HEK293 (cell line): ENCODE data around the gene CYBRD1.

Source experiments
- CTCF ChIA-PET: fragments of 350-600 bp; formaldehyde crosslinking; extraction: SDS; loops from one replicate; lab custom pipeline; 2021; ENCODE audit warnings: antibody characterized with exemption; lab: Yijun Ruan, JAX
- POLR2A ChIA-PET: fragments of 300-600 bp; formaldehyde crosslinking; extraction: SDS; loops from one replicate; lab custom pipeline; 2020; ENCODE audit warnings: antibody characterized with exemption, inconsistent platforms; lab: Yijun Ruan, JAX
- H3K27ac ChIP-seq: fragments of 200-500 bp; sonication (Bioruptor generic); 2 replicates; pipeline ENCODE4 v1.5.1; 2014; ENCODE audit warnings: low read depth, low read length, control low read depth, inconsistent platforms; ENCODE audit errors: extremely low read depth
- H3K36me3 ChIP-seq, 2 experiments: fragments of 200-500 bp in 1 of 2; sonication (Bioruptor generic) in 1 of 2; 1 replicate in 1 of 2; 2 replicates in 1 of 2; pipeline ENCODE4 v1.5.1; 2014 to 2017; ENCODE audit warnings: inconsistent platforms in 2 of 2, low read length in 2 of 2; ENCODE audit not compliant: control insufficient read depth in 2 of 2, insufficient read depth in 1 of 2
- H3K4me1 ChIP-seq: fragments of 200-500 bp; sonication (Bioruptor generic); 2 replicates; pipeline ENCODE4 v1.5.1; 2014; ENCODE audit warnings: mild to moderate bottlenecking, low read length, inconsistent platforms; ENCODE audit not compliant: control insufficient read depth, insufficient read depth
- H3K4me3 ChIP-seq: 2 replicates; pipeline ENCODE4 v1.5.1; 2011; ENCODE audit warnings: low read depth, mild to moderate bottlenecking, control low read depth, low read length, moderate library complexity
- H3K9me3 ChIP-seq: fragments of 200-500 bp; sonication (Bioruptor generic); 2 replicates; pipeline ENCODE4 v1.5.1; 2014; ENCODE audit warnings: low read depth, low read length, inconsistent platforms; ENCODE audit not compliant: control insufficient read depth, insufficient read depth
- ATF2 ChIP-seq: fragments of 450-650 bp; formaldehyde crosslinking; IDR thresholded peaks from 2 replicates; pipeline ENCODE4 v1.5.1; 2016; ENCODE audit warnings: missing biosample characterization, missing genetic modification characterization, low read depth
- BCL11B ChIP-seq: fragments of 450-650 bp; formaldehyde crosslinking; IDR thresholded peaks from 2 replicates; pipeline ENCODE4 v1.5.1; 2016; ENCODE audit warnings: low read depth, missing biosample characterization, missing genetic modification characterization
- GFI1B ChIP-seq: fragments of 450-650 bp; formaldehyde crosslinking; IDR thresholded peaks from 2 replicates; pipeline ENCODE4 v1.5.1; 2016; ENCODE audit warnings: missing biosample characterization, missing genetic modification characterization
- SCRT1 ChIP-seq: fragments of 450-650 bp; formaldehyde crosslinking; IDR thresholded peaks from 2 replicates; pipeline ENCODE4 v1.5.1; 2016; ENCODE audit warnings: missing biosample characterization, missing genetic modification characterization, borderline replicate concordance
- ZNF184 ChIP-seq: fragments of 450-650 bp; IDR thresholded peaks from 2 replicates; pipeline ENCODE4 v1.5.1; 2018; ENCODE audit warnings: missing biosample characterization, mild to moderate bottlenecking, missing genetic modification characterization
- ZNF202 ChIP-seq: fragments of 450-650 bp; formaldehyde crosslinking; IDR thresholded peaks from 2 replicates; pipeline ENCODE4 v1.5.1; 2016; ENCODE audit warnings: missing biosample characterization, missing genetic modification characterization, borderline replicate concordance
- ZNF23 ChIP-seq: fragments of 450-650 bp; formaldehyde crosslinking; IDR thresholded peaks from 2 replicates; pipeline ENCODE4 v1.5.1; 2016; ENCODE audit warnings: missing biosample characterization, missing genetic modification characterization, borderline replicate concordance
- ZNF274 ChIP-seq, 2 experiments: fragments of 200-500 bp in 1 of 2; fragments of 450-650 bp in 1 of 2; sonication (Bioruptor generic) in 1 of 2; formaldehyde crosslinking in 1 of 2; IDR thresholded peaks; 2 replicates each; pipeline versions ENCODE4 v1.5.1 to v1.6.1; 2014 to 2016; ENCODE audit warnings: borderline replicate concordance in 1 of 2, inconsistent platforms in 1 of 2, low read length in 1 of 2, missing biosample characterization in 1 of 2, missing genetic modification characterization in 1 of 2
- ZNF324 ChIP-seq: fragments of 450-650 bp; formaldehyde crosslinking; IDR thresholded peaks from 2 replicates; pipeline ENCODE4 v1.5.1; 2016; ENCODE audit warnings: missing biosample characterization, missing genetic modification characterization
- ZNF416 ChIP-seq: fragments of 450-650 bp; formaldehyde crosslinking; IDR thresholded peaks from 2 replicates; pipeline ENCODE4 v1.5.1; 2016; ENCODE audit warnings: missing biosample characterization, missing genetic modification characterization
- ZNF555 ChIP-seq: fragments of 450-650 bp; formaldehyde crosslinking; conservative IDR thresholded peaks from 2 replicates; pipeline ENCODE4 v1.5.1; 2017; ENCODE audit warnings: missing biosample characterization, mild to moderate bottlenecking, missing genetic modification characterization, inconsistent platforms
- ZNF600 ChIP-seq: fragments of 450-650 bp; formaldehyde crosslinking; IDR thresholded peaks from 2 replicates; pipeline ENCODE4 v1.5.1; 2016; ENCODE audit warnings: missing biosample characterization, missing genetic modification characterization
- ZNF629 ChIP-seq: fragments of 450-650 bp; formaldehyde crosslinking; IDR thresholded peaks from 2 replicates; pipeline ENCODE4 v1.5.1; 2017; ENCODE audit warnings: missing biosample characterization, missing genetic modification characterization
- ZNF645 ChIP-seq: fragments of 450-650 bp; formaldehyde crosslinking; IDR thresholded peaks from 2 replicates; pipeline ENCODE4; 2016; ENCODE audit warnings: missing biosample characterization, missing genetic modification characterization
- ZNF654 ChIP-seq: fragments of 450-650 bp; formaldehyde crosslinking; IDR thresholded peaks from 2 replicates; pipeline ENCODE4 v1.5.1; 2016; ENCODE audit warnings: low read depth, missing biosample characterization, missing genetic modification characterization
- ZNF707 ChIP-seq: fragments of 450-650 bp; formaldehyde crosslinking; IDR thresholded peaks from 2 replicates; pipeline ENCODE4 v1.5.1; 2016; ENCODE audit warnings: missing biosample characterization, missing genetic modification characterization
- ZSCAN4 ChIP-seq: fragments of 450-650 bp; formaldehyde crosslinking; IDR thresholded peaks from 2 replicates; pipeline ENCODE4 v1.5.1; 2017; ENCODE audit warnings: missing biosample characterization, missing genetic modification characterization
- TF ChIP-seq, protein P1 (sequence below): fragments of 450-650 bp; formaldehyde crosslinking; IDR thresholded peaks from 2 replicates; pipeline ENCODE4 v1.5.1; 2016; ENCODE audit warnings: missing biosample characterization, missing genetic modification characterization
- TF ChIP-seq, protein P2 (sequence below): fragments of 450-650 bp; formaldehyde crosslinking; IDR thresholded peaks from 2 replicates; pipeline ENCODE4 v1.5.1; 2016; ENCODE audit warnings: missing biosample characterization, missing genetic modification characterization
- TF ChIP-seq, protein P3 (sequence below): fragments of 450-650 bp; formaldehyde crosslinking; IDR thresholded peaks from 2 replicates; pipeline ENCODE4 v1.5.1; 2016; ENCODE audit warnings: missing biosample characterization, missing genetic modification characterization

The CYBRD1 gene

DNA sequence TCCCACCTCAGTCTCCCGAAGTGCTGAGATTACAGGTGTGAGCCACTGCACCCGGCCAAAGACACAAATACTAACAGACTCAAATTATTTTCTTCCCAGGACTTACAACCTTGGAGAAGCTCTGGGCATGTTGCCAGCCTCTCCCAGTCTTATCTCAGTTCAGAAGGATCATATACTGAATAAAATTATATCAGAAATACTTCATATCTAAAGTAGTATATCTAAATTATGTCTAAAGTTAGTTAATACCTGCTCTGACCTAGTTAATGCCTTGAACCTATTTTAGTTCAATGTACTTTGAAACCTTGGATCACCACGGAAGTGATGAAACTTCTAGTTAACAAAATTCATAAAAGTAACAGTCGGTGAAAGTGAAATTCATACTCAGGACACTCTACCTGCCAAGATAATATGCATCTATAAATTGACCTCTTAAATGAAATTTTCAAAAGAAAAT is 34.4 kb upstream of the CYBRD1 start:
- no peak overlapping the region for H3K27ac ChIP-seq
- ChIA-PET POLR2A (no interaction called here), CTCF (no interaction called here)
- H3K4me3 ChIP-seq, result no peak overlapping the region
- peaks cover 0 to 12% of the 10 kb centered on the region in 2 experiments; a peak in 1 of 3 replicates for H3K36me3 ChIP-seq
- no peaks in the 10 kb centered on the region for H3K4me1 ChIP-seq
- no peaks in the 10 kb centered on the region for H3K9me3 ChIP-seq
- no peak for TF ChIP-seq ZNF184 (tag by site-specific recombination)
- no peak for TF ChIP-seq GFI1B (tag by site-specific recombination)
- TF ChIP-seq ZNF654 (tag by site-specific recombination), result no peak
- TF ChIP-seq BCL11B (tag by site-specific recombination), result no peak
- TF ChIP-seq ZNF629 (tag by site-specific recombination), result no peak
- no peak for TF ChIP-seq ZNF645 (tag by site-specific recombination)
- no peak for TF ChIP-seq ZNF324 (tag by site-specific recombination)
- TF ChIP-seq, protein P1, sequence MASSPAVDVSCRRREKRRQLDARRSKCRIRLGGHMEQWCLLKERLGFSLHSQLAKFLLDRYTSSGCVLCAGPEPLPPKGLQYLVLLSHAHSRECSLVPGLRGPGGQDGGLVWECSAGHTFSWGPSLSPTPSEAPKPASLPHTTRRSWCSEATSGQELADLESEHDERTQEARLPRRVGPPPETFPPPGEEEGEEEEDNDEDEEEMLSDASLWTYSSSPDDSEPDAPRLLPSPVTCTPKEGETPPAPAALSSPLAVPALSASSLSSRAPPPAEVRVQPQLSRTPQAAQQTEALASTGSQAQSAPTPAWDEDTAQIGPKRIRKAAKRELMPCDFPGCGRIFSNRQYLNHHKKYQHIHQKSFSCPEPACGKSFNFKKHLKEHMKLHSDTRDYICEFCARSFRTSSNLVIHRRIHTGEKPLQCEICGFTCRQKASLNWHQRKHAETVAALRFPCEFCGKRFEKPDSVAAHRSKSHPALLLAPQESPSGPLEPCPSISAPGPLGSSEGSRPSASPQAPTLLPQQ (tag by site-specific recombination), result no peak
- TF ChIP-seq SCRT1 (tag by site-specific recombination), result no peak
- TF ChIP-seq ATF2, result no peak
- no peak for TF ChIP-seq ZNF202 (tag by site-specific recombination)
- TF ChIP-seq ZNF416 (tag by site-specific recombination), result no peak
- no peak for TF ChIP-seq ZNF23 (tag by site-specific recombination)
- TF ChIP-seq ZNF707 (tag by site-specific recombination), result no peak
- TF ChIP-seq, protein P2, sequence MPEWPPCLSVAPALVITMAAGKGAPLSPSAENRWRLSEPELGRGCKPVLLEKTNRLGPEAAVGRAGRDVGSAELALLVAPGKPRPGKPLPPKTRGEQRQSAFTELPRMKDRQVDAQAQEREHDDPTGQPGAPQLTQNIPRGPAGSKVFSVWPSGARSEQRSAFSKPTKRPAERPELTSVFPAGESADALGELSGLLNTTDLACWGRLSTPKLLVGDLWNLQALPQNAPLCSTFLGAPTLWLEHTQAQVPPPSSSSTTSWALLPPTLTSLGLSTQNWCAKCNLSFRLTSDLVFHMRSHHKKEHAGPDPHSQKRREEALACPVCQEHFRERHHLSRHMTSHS, result no peak
- TF ChIP-seq ZSCAN4 (tag by site-specific recombination), result no peak
- no peak for TF ChIP-seq ZNF274 (IDR thresholded peaks at IDR 0.05; ENCODE audit: low read length)
- TF ChIP-seq ZNF274 (tag by site-specific recombination; IDR thresholded peaks at IDR 0.05; ENCODE audit: borderline replicate concordance), result no peak
- no peak for TF ChIP-seq ZNF555 (tag by site-specific recombination)
- TF ChIP-seq ZNF600 (tag by site-specific recombination), result no peak
- TF ChIP-seq, protein P3, sequence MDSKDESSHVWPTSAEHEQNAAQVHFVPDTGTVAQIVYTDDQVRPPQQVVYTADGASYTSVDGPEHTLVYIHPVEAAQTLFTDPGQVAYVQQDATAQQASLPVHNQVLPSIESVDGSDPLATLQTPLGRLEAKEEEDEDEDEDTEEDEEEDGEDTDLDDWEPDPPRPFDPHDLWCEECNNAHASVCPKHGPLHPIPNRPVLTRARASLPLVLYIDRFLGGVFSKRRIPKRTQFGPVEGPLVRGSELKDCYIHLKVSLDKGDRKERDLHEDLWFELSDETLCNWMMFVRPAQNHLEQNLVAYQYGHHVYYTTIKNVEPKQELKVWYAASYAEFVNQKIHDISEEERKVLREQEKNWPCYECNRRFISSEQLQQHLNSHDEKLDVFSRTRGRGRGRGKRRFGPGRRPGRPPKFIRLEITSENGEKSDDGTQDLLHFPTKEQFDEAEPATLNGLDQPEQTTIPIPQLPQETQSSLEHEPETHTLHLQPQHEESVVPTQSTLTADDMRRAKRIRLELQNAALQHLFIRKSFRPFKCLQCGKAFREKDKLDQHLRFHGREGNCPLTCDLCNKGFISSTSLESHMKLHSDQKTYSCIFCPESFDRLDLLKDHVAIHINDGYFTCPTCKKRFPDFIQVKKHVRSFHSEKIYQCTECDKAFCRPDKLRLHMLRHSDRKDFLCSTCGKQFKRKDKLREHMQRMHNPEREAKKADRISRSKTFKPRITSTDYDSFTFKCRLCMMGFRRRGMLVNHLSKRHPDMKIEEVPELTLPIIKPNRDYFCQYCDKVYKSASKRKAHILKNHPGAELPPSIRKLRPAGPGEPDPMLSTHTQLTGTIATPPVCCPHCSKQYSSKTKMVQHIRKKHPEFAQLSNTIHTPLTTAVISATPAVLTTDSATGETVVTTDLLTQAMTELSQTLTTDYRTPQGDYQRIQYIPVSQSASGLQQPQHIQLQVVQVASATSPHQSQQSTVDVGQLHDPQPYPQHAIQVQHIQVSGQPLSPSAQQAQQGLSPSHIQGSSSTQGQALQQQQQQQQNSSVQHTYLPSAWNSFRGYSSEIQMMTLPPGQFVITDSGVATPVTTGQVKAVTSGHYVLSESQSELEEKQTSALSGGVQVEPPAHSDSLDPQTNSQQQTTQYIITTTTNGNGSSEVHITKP (tag by site-specific recombination), result no peak
